ENCODE results near the gene MTIF3.

Gene MTIF3

DNA sequence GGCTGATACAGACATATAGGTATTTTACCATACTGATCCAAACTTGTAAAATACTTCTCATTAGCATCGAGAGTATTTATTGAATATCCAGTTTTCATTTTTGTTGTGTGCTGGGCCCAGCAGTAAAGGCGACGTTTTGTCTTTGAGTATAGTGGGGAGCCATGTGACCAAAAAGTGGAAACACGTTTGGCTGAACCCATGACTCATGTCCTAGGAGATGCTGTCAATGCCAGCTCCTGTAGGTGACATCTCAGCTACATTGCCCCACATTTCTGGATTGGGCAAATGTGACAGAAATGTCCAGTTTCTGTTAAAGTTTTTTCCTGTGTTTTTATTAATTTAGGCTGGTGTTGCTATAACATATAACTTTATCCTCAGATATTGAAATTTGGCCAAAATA, 52.0 kb downstream of the MTIF3 start:
- H3K27me3 ChIP-seq (ENCODE audit: low read length) = no peaks in the 10 kb centered on the region
- H3K36me3 ChIP-seq (ENCODE audit: low read length) = no peaks in the 10 kb centered on the region
- H3F3A ChIP-seq (ENCODE audit: insufficient read depth) = no peaks in the 10 kb centered on the region
- no peaks in the 10 kb centered on the region for H3K9me3 ChIP-seq (ENCODE audit: insufficient read depth, low read length)
- no peak overlapping the region for H3K4me2 ChIP-seq (ENCODE audit: low read depth, low read length, poor library complexity, severe bottlenecking)
- H3K79me2 ChIP-seq (ENCODE audit: insufficient read depth, low read length) = no peaks in the 10 kb centered on the region
- no peak overlapping the region for H3K27ac ChIP-seq (ENCODE audit: low read depth, low read length)
- H3K9ac ChIP-seq (ENCODE audit: low read length) = no peak overlapping the region
- H2AFZ ChIP-seq (ENCODE audit: low read depth, low read length, severe bottlenecking) = no peak overlapping the region
- H3K9me2 ChIP-seq (replicated peaks; ENCODE audit: insufficient read depth, low read length) = no peaks in the 10 kb centered on the region
- TF ChIP-seq, protein P1, sequence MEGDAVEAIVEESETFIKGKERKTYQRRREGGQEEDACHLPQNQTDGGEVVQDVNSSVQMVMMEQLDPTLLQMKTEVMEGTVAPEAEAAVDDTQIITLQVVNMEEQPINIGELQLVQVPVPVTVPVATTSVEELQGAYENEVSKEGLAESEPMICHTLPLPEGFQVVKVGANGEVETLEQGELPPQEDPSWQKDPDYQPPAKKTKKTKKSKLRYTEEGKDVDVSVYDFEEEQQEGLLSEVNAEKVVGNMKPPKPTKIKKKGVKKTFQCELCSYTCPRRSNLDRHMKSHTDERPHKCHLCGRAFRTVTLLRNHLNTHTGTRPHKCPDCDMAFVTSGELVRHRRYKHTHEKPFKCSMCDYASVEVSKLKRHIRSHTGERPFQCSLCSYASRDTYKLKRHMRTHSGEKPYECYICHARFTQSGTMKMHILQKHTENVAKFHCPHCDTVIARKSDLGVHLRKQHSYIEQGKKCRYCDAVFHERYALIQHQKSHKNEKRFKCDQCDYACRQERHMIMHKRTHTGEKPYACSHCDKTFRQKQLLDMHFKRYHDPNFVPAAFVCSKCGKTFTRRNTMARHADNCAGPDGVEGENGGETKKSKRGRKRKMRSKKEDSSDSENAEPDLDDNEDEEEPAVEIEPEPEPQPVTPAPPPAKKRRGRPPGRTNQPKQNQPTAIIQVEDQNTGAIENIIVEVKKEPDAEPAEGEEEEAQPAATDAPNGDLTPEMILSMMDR (IDR thresholded peaks at IDR 0.05; ENCODE audit: insufficient read depth, low read length, poor library complexity, severe bottlenecking) = no peak
- TF ChIP-seq EZH2phosphoT487 (conservative IDR thresholded peaks at IDR 0.05; ENCODE audit: low read length) = no peak
- no peaks in the 10 kb centered on the region for H4K20me1 ChIP-seq (ENCODE audit: low read depth, low read length)
- no peak overlapping the region for H3K4me3 ChIP-seq (ENCODE audit: insufficient read depth, low read length, poor library complexity, severe bottlenecking)

DNA sequence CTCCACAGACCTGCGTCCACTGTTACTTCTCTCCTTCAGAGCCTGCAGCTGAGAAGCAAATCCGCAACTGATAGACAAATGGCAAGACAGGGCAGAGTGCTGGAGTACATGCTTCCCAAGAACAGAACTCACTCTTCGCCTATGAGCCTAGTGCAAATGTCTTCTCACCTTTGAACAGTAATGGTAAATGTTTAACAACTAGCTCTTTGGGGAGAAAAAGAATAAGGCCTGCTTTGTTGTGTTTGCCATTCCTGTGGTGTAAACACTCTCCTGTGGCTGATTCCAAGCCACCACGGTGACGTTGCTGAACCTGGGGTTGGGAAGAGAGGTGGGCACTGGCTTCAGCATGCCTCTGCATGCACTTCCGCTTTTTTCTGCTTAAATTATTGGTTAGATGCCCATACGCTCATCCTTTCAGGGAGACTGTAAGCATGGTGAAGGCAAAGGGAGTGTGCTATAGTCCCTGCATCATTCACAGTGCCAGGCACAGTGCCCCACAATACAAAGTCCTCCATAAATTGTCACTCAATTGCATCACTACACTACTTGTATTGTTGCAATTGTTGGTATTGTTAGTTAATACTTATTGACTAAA, 54.0 kb downstream of the MTIF3 start:
- no peaks in the 10 kb centered on the region for H3K27me3 ChIP-seq (ENCODE audit: low read length)
- TF ChIP-seq EZH2phosphoT487 (conservative IDR thresholded peaks at IDR 0.05; ENCODE audit: low read length) = no peak
- TF ChIP-seq, protein P1 (IDR thresholded peaks at IDR 0.05; ENCODE audit: insufficient read depth, low read length, poor library complexity, severe bottlenecking) = no peak
- no peaks in the 10 kb centered on the region for H3K36me3 ChIP-seq (ENCODE audit: low read length)
- no peaks in the 10 kb centered on the region for H3K9me3 ChIP-seq (ENCODE audit: insufficient read depth, low read length)
- H3K4me2 ChIP-seq (ENCODE audit: low read depth, low read length, poor library complexity, severe bottlenecking) = no peak overlapping the region
- no peaks in the 10 kb centered on the region for H4K20me1 ChIP-seq (ENCODE audit: low read depth, low read length)
- no peak overlapping the region for H2AFZ ChIP-seq (ENCODE audit: low read depth, low read length, severe bottlenecking)
- no peak overlapping the region for H3K27ac ChIP-seq (ENCODE audit: low read depth, low read length)
- H3K79me2 ChIP-seq (ENCODE audit: insufficient read depth, low read length) = no peaks in the 10 kb centered on the region
- no peaks in the 10 kb centered on the region for H3F3A ChIP-seq (ENCODE audit: insufficient read depth)
- H3K4me3 ChIP-seq (ENCODE audit: insufficient read depth, low read length, poor library complexity, severe bottlenecking) = no peak overlapping the region
- no peaks in the 10 kb centered on the region for H3K9me2 ChIP-seq (replicated peaks; ENCODE audit: insufficient read depth, low read length)
- no peak overlapping the region for H3K9ac ChIP-seq (ENCODE audit: low read length)

DNA sequence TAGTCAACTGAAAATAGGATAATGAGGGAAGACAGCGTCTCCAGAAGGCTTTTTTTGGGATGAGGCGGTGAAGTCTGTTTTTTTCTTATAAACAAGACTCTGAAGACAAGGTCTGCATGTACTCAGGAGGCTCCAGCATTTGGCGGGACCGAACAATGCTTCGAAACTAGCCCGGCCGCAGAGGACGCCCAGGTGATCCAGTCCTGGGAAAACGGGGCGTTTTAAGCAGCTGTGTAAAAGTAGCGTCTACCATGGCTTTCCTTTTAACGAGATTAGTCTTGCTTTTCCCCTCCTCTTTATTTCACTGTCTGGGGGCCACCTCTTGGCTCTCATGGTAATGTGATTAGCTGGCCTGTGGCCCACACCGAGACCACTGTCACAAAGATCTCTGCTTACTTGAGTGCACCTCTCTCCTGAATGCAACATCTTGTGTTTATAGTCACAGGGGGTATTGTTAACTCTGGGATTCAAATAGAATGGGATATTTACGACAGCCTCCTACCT, 55.3 kb downstream of the MTIF3 start:
- TF ChIP-seq EZH2phosphoT487 (conservative IDR thresholded peaks at IDR 0.05; ENCODE audit: low read length) = no peak
- TF ChIP-seq, protein P1 (IDR thresholded peaks at IDR 0.05; ENCODE audit: insufficient read depth, low read length, poor library complexity, severe bottlenecking) = no peak
- no peak overlapping the region for H3K4me3 ChIP-seq (ENCODE audit: insufficient read depth, low read length, poor library complexity, severe bottlenecking)

More for the DNA sequence above, 55.3 kb downstream of the MTIF3 start:
- H4K20me1 ChIP-seq (ENCODE audit: low read depth, low read length) = no peaks in the 10 kb centered on the region
- H3K79me2 ChIP-seq (ENCODE audit: insufficient read depth, low read length) = no peaks in the 10 kb centered on the region
- no peak overlapping the region for H3K4me2 ChIP-seq (ENCODE audit: low read depth, low read length, poor library complexity, severe bottlenecking)
- H3K27ac ChIP-seq (ENCODE audit: low read depth, low read length) = no peak overlapping the region
- no peak overlapping the region for H2AFZ ChIP-seq (ENCODE audit: low read depth, low read length, severe bottlenecking)
- no peaks in the 10 kb centered on the region for H3K9me2 ChIP-seq (replicated peaks; ENCODE audit: insufficient read depth, low read length)
- no peaks in the 10 kb centered on the region for H3K9me3 ChIP-seq (ENCODE audit: insufficient read depth, low read length)
- H3F3A ChIP-seq (ENCODE audit: insufficient read depth) = no peaks in the 10 kb centered on the region
- no peak overlapping the region for H3K9ac ChIP-seq (ENCODE audit: low read length)
- H3K36me3 ChIP-seq (ENCODE audit: low read length) = no peaks in the 10 kb centered on the region
- no peaks in the 10 kb centered on the region for H3K27me3 ChIP-seq (ENCODE audit: low read length)
